Activated naive CD8-positive, alpha-beta T cell treated with anti-CD3 and anti-CD28 coated beads for 36 hours (primary cell): Measurements from ENCODE around the gene DSCAM. TPM values are rescaled to one million over a fixed set of nuclear protein-coding genes. Genes with fewer than 3 reads are reported as not detected.

Source experiments
- DNase-seq: peaks from one replicate; pipeline ENCODE4 v3.0.0; 2021
- H3K27ac Mint-ChIP-seq: one replicate; pipeline ENCODE4 v1.8.0; 2022; ENCODE audit warnings: mild to moderate bottlenecking, moderate library complexity, mixed read lengths
- H3K27me3 Mint-ChIP-seq: one replicate; pipeline ENCODE4 v1.8.0; 2022; ENCODE audit warnings: mild to moderate bottlenecking, mixed read lengths
- H3K36me3 Mint-ChIP-seq: one replicate; pipeline ENCODE4 v1.8.0; 2021; ENCODE audit warnings: mild to moderate bottlenecking, mixed read lengths
- H3K4me1 Mint-ChIP-seq: one replicate; pipeline ENCODE4 v1.8.0; 2021; ENCODE audit warnings: mixed read lengths
- H3K4me3 Mint-ChIP-seq: one replicate; pipeline ENCODE4 v1.8.0; 2022; ENCODE audit warnings: mild to moderate bottlenecking, moderate library complexity, mixed read lengths
- H3K9me3 Mint-ChIP-seq: one replicate; pipeline ENCODE4 v1.8.0; 2022; ENCODE audit warnings: mixed read lengths
- total RNA-seq, 2 experiments: library from RNA; stranded (reverse); gene quantifications; one replicate each; pipeline ENCODE4 v1.2.3, GENCODE V29; 2021

The DSCAM gene
- total RNA-seq, 2 experiments from 2014 or later = not detected

DNA sequence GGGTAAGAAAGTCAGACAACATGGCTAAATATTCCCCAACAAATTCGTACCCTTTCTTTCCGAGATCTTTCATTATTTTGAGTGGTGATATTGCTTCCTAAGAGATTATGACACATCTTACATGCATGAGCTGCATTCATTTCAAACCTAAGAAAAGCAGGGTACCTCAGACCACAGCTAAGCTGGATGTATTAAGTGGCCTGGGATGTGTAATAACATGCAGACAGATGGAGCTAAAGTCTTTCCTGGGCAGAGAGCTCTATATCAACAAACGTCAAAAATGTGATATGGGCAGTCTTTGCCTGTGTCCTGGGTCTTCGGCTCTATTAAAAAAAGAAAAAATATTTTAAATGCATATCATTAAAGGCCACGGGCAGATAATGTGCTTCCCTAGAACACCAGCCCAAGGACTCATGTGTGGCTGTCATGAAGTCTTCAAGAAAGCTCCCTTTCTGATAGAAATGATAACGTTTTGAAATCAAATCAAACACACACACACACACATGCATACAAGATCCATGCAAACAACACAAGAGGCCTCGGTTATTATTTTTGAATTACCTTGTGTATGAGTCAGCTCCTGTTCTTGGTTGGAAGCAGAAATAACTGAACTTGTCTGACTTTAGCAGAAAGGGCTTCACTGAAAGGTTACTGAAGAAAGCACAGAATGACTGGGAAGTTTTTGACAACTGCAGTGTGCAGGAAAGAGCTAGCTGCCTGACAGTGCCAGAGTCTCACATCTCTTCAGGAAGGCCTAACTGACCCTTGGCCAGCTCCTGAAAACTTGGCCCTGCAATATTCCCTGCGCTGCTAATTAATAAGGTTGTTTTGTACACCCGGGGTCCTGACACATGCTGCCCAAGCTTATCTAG lies 231.2 kb downstream of the DSCAM start:
- Mint-ChIP-seq H3K9me3 (peaks cover 4% of the 10 kb centered on the region), H3K27ac (no peak overlapping the region), H3K4me3 (no peak overlapping the region), H3K4me1 (no peaks in the 10 kb centered on the region), H3K36me3 (no peaks in the 10 kb centered on the region), H3K27me3 (no peaks in the 10 kb centered on the region)
- no peak for DNase-seq

DNA sequence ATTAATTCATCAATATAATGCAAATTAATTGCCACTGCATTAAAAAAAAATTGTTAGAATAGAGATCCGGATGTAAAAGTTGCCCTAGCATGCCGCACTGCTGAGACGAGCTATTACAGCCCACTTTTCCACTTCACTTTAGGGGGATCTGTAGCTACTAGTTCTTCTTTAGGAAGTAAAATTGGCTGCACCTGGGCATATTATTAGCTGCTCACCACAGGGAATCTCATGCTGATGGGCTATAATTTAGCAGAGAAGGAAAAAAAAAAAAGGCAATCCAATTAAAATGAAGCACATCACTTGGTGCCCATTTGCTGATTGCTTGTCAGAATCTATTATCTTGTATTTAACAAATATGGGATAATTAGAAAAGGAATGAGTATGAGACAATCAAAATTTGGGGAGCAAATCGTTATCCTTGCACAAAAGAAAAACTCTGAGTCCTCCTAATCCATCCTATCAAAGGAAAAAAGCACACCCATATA lies 233.4 kb downstream of the DSCAM start:
- Mint-ChIP-seq H3K9me3 (peaks cover under 1% of the 10 kb centered on the region), H3K27me3 (no peaks in the 10 kb centered on the region), H3K27ac (no peak overlapping the region), H3K4me1 (no peaks in the 10 kb centered on the region), H3K4me3 (no peak overlapping the region), H3K36me3 (no peaks in the 10 kb centered on the region)
- DNase-seq = no peak

DNA sequence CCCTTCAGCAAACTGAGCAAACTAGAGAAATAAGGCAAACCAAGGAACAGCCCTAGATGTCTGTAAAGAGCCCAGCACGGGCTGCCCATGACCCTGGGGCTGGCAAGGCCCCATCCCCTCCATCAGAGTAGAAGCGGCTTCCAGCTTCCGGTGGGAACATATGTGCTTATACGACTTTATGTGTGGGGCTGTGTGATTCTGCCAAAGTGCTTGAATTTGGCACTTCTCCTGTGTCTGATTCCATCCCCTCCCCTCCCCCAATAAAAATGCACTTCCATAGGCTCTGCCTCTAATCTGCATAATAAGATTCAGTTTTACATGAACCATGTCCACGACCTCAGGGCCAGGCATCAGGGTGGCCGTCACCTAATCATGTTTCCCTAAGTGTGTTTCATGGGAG lies 236.6 kb downstream of the DSCAM start:
- Mint-ChIP-seq H3K27me3 (no peaks in the 10 kb centered on the region), H3K4me1 (no peaks in the 10 kb centered on the region)
- DNase-seq = no peak

DNA sequence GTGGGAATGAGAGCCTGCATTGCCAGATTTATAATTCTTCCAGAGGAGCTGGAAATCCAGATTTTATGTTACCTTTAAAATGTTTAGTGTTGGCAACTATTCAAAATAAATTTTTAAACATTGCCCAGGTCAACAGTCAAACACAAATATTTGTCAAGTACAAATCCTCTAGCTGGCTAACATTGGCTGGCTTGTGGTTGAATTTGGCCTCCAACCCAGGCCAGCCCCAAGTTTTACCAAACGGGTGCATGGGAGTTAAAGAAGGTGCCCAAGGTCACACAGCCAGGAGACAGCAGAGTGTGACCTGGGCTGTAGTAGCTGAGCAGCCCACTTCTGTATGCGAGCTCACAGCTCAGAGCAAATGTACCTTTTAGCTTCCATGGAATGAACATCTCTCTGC lies 240.6 kb downstream of the DSCAM start:
- Mint-ChIP-seq H3K4me1 (no peaks in the 10 kb centered on the region), H3K9me3 (peaks cover 7% of the 10 kb centered on the region), H3K27me3 (no peaks in the 10 kb centered on the region), H3K4me3 (no peak overlapping the region), H3K36me3 (no peaks in the 10 kb centered on the region), H3K27ac (no peak overlapping the region)
- DNase-seq = no peak

More for the DNA sequence above, 236.6 kb downstream of the DSCAM start:
- H3K27ac Mint-ChIP-seq = no peak overlapping the region
- peaks cover 7% of the 10 kb centered on the region for H3K9me3 Mint-ChIP-seq
- H3K36me3 Mint-ChIP-seq = no peaks in the 10 kb centered on the region
- no peak overlapping the region for H3K4me3 Mint-ChIP-seq

DNA sequence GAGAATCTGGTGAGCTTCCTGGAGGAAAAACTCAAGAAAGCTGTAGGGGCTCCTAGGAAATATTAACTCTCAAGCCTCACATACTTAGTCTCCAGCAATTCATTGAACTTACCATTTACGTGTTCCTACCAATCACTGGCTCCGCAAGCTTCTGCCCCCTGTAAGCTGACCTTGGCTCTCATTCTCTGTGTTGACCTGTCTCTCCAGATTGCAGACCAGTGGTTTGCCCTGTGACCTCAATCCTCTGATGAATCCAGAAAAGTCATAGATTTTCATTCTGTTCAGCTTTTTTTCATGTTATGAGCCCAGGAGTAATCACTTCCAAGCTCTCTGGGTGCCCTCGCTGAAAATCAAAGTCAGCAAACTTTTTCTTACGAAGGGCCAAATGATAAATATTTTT lies 241.9 kb downstream of the DSCAM start:
- H3K9me3 Mint-ChIP-seq = peaks cover 7% of the 10 kb centered on the region
- no peaks in the 10 kb centered on the region for H3K4me1 Mint-ChIP-seq
- no peak overlapping the region for H3K4me3 Mint-ChIP-seq
- no peak overlapping the region for H3K27ac Mint-ChIP-seq
- H3K27me3 Mint-ChIP-seq = no peaks in the 10 kb centered on the region
- H3K36me3 Mint-ChIP-seq = no peaks in the 10 kb centered on the region
- DNase-seq = no peak

DNA sequence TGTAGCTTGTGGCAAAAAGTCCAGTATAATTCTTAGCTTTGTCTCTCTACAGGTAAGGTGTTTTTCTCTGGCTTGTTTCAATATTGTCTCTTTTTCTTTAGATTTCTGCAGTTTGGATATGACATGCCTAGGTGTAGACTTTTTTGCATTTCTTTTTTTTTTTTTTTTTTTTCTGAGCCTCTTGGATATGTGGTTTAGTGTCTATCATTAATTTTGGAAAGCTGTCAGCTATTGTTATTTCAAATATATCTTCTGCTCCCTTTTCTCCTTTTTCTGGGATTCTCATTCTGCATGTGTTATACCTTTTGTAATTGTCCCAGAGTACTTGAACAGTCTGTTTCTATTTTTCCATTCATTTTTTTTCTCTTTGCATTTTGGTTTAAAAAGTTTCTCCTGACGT lies 243.2 kb downstream of the DSCAM start:
- Mint-ChIP-seq H3K4me3 (no peak overlapping the region), H3K27me3 (no peaks in the 10 kb centered on the region), H3K9me3 (peaks cover 12% of the 10 kb centered on the region), H3K4me1 (no peaks in the 10 kb centered on the region), H3K36me3 (no peaks in the 10 kb centered on the region), H3K27ac (no peak overlapping the region)
- DNase-seq = no peak

DNA sequence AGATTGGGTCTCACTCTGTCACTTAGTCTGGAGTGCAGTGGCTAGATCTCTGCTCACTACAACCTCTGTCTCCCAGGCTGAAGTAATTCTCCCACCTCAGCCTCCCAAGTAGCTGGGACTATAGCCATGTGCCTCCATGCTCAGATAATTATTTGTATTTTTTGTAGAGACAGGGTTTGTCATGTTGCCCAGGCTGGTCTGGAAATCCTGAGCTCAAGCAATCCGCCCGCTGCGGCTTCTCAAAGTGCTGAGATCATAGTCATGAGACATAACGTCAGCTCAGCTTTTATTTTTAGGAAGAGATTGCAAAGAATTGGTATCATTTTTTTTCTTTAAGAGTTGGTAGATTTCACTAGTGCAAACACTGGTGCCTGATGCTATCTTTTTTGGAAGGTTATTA lies 244.9 kb downstream of the DSCAM start:
- H3K27me3 Mint-ChIP-seq = no peaks in the 10 kb centered on the region
- DNase-seq = no peak
- no peaks in the 10 kb centered on the region for H3K36me3 Mint-ChIP-seq
- no peak overlapping the region for H3K4me3 Mint-ChIP-seq
- peaks cover 10% of the 10 kb centered on the region for H3K9me3 Mint-ChIP-seq
- H3K4me1 Mint-ChIP-seq = no peaks in the 10 kb centered on the region
- no peak overlapping the region for H3K27ac Mint-ChIP-seq

DNA sequence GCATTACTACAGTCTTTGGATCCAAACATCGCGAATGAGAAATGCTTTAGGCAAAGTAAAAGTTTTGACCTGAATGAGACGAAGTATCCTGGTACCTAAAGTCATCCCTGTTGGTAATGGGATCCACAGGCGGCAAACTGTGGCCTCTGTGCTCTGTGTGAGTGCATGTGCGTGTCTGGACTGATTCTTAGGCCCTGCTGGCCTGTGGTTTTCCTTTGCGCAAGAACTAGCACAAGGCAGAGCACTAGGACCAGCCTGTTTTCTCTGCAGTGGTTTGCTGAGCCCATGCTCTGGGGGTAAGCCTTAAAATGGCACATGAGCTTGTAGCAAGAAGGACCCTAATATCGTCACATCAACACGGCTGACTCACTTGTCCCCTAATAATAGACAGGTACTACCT lies 251.2 kb downstream of the DSCAM start:
- H3K4me3 Mint-ChIP-seq = no peak overlapping the region
- H3K36me3 Mint-ChIP-seq = no peaks in the 10 kb centered on the region
- H3K9me3 Mint-ChIP-seq = peaks cover 7% of the 10 kb centered on the region
- no peaks in the 10 kb centered on the region for H3K4me1 Mint-ChIP-seq
- H3K27ac Mint-ChIP-seq = no peak overlapping the region
- H3K27me3 Mint-ChIP-seq = no peaks in the 10 kb centered on the region
- no peak for DNase-seq

DNA sequence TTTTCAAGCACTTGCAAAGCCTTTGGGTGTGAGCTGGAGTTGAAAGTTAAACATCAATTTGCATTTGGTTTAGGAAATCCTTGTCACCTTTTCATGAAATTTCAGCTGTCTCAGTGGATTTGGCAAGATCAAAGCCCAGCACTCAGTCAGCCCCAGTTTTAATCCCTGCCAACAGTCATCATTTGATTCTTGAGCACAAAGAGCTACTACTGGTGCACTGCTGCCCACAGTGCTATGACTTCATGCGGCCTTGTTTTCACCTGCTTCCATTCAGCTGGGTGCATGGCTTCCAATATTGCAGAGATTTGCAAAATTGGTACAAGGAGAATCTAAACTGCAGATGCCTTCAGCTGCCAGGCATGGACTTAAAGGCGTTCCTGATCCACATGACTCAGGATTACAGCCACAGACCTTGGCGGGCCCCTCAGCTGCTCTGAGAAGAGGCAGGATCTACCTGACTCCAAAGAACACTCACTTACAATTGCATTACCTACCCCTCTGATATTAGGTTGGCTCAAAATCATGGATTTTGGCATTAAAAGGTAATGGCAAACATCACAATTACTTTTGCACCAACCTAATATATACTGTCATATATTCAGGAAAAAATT lies 259.1 kb downstream of the DSCAM start:
- DNase-seq = no peak
- H3K27ac Mint-ChIP-seq = no peak overlapping the region
- no peaks in the 10 kb centered on the region for H3K36me3 Mint-ChIP-seq
- no peaks in the 10 kb centered on the region for H3K27me3 Mint-ChIP-seq
- peaks cover 3% of the 10 kb centered on the region for H3K9me3 Mint-ChIP-seq
- no peak overlapping the region for H3K4me3 Mint-ChIP-seq
- H3K4me1 Mint-ChIP-seq = no peaks in the 10 kb centered on the region

DNA sequence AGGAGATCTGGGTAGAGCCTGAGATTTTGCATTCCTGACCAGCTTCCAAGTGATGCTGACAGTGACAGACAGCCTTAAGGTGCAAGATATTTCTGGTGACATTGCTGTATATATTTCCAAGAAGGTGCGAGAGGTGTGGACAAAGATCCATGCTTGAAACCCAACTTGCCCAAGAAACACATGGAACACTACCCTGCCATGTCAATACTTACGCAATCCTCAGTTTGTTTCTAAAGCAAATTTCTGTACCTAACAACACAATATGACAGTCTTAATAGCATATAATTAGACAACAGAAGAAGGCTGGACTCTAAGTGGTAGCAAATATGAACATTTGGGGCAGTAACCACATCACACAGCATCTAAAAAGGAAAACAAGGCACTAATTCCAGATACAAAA lies 260.4 kb downstream of the DSCAM start:
- Mint-ChIP-seq H3K27me3 (no peaks in the 10 kb centered on the region), H3K4me3 (no peak overlapping the region), H3K4me1 (no peaks in the 10 kb centered on the region), H3K36me3 (no peaks in the 10 kb centered on the region), H3K27ac (no peak overlapping the region), H3K9me3 (peaks cover 3% of the 10 kb centered on the region)
- DNase-seq = no peak

DNA sequence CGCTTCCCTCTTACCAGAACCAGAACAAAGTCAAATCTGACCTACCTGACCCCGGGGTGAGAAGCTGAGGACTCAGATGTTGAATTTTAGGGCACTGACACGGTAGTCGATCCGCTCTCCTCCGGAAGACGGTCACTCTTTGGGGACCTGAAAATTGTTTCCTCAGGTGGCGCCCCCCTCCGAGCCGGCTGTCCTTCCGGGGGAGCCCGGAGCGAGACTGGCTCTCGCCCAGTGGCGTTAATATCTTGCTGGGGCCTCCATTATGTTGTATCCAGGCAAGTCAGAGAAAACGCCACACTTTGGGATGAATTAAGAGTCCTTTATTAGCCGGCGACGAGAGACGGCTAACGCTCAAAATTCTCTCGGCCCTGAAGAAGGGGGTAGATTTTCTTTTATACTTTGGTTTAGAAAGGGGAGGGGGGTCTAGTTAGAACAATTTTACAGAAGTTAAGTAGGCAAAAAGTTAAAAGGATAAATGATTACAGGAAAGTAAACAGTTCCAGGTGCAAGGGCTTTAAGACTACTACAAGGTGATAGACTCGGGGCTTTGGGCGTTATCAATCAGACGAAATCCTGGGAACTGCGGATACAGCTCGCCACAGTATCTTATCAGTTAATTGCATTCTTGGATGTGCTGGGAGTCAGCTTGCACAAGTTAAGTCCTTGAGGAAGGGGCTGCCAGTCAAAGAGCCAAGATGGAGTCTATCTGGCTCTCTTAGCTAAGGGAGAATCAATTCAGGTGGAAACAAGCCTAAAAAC lies 269.5 kb downstream of the DSCAM start:
- peaks cover 5% of the 10 kb centered on the region for H3K27me3 Mint-ChIP-seq
- no peaks in the 10 kb centered on the region for H3K4me1 Mint-ChIP-seq
- peaks cover 2% of the 10 kb centered on the region for H3K9me3 Mint-ChIP-seq
- DNase-seq = no peak
- no peaks in the 10 kb centered on the region for H3K36me3 Mint-ChIP-seq
- H3K27ac Mint-ChIP-seq = no peak overlapping the region
- no peak overlapping the region for H3K4me3 Mint-ChIP-seq

DNA sequence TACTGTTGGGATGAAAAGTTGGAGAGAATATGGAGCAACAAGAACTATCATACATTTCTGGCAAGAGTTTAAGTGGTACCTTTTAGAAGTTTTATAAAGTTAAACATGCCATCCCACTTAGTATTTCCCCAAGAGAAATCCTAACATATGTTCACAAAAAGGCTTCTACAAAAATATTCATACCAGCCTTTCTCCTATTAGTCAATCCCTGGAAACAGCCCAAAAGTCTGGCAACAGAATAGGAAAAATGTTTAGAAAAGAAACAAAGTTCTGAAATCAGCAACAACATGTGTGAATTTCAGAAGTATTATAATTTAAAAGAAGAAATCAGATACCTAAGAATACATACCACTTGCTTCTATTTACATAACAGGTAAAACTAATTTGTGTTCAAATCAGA lies 271.0 kb downstream of the DSCAM start:
- Mint-ChIP-seq H3K27me3 (peaks cover 5% of the 10 kb centered on the region), H3K36me3 (no peaks in the 10 kb centered on the region), H3K27ac (no peak overlapping the region), H3K4me1 (no peaks in the 10 kb centered on the region), H3K9me3 (peaks cover 2% of the 10 kb centered on the region), H3K4me3 (no peak overlapping the region)
- no peak for DNase-seq

DNA sequence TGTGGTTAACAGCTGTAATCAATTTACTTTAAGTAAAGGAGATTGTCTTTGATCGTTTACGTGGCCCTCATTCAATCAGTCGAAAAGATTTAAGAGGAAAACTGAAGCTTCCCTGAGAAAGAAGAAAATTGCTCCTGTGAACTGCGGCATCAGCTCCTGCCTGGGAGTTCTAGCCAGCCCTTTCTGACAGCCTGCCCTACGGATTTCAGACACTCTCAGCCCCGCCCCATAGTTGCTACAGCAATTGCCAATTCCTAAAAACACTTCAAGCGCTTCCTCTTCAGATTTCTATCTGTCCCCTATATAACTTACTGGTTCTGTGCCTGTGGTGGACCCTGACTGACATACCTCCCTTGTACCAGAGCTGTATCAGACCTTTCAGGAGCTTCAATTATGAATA lies 277.6 kb downstream of the DSCAM start:
- no peak overlapping the region for H3K4me3 Mint-ChIP-seq
- peaks cover 13% of the 10 kb centered on the region for H3K27me3 Mint-ChIP-seq
- H3K9me3 Mint-ChIP-seq = peaks cover 5% of the 10 kb centered on the region
- DNase-seq = no peak
- H3K36me3 Mint-ChIP-seq = no peaks in the 10 kb centered on the region
- H3K27ac Mint-ChIP-seq = no peak overlapping the region
- no peaks in the 10 kb centered on the region for H3K4me1 Mint-ChIP-seq

DNA sequence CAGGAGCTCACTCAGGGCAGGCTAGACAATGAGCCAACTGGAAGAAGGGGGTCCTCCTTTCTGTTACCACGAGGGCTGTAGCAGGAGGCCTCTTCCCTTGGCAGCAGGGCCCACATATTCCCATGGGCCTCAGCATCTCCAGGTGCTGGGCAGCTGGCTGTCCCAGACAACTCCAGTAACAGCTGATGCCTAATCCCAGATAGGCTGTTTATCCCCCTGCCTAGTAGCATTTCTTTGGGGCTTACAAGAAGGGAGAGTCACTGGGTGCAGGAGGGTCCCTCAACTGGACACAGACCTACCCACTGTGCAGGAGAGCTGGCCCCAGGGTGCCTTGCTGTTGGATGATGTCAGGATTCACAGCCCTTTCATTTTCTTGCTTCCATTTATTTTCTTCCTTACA lies 278.2 kb downstream of the DSCAM start:
- Mint-ChIP-seq H3K36me3 (no peaks in the 10 kb centered on the region), H3K4me1 (no peaks in the 10 kb centered on the region), H3K27ac (no peak overlapping the region), H3K9me3 (peaks cover 5% of the 10 kb centered on the region), H3K4me3 (no peak overlapping the region), H3K27me3 (peaks cover 13% of the 10 kb centered on the region)
- no peak for DNase-seq

DNA sequence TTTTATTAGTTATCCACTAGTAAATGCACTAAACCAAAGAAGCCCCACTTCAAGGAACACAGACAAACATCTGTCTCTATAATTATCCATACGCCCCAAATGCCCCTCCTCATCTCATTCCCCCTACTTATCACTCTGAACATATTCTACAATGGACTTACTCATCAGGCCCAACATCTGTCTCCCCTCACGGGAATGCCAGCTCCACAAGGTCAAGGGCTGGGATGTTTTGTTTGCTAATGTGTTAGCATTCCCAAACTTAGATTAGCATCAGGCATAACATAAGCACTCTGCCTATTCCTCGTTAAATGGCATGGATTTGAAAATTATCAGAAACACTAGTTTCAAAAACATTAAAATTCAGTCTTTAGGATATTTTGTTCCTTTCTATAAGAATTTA lies 279.5 kb downstream of the DSCAM start:
- Mint-ChIP-seq H3K27ac (no peak overlapping the region), H3K36me3 (no peaks in the 10 kb centered on the region)
- no peak for DNase-seq

More for the DNA sequence above, 279.5 kb downstream of the DSCAM start:
- H3K27me3 Mint-ChIP-seq = peaks cover 13% of the 10 kb centered on the region
- H3K9me3 Mint-ChIP-seq = peaks cover 5% of the 10 kb centered on the region
- H3K4me3 Mint-ChIP-seq = no peak overlapping the region
- no peaks in the 10 kb centered on the region for H3K4me1 Mint-ChIP-seq
